ENCODE measurements around the gene PPM1N.

DNA sequence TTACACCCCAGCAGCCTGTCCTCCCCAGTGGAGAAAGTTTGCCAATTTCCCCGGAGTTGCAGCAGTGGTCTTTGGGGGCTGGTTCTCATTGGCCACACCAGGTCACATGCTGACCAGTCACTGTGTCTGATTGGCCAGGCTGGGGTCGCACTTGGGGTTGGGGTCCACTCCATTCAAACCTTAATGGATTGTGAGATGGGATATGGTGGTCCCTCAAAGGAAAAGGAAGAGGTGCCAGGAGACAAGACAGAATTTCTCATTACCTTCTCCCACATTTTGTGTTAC, 3.4 kb downstream of the PPM1N start:
- TF ChIP-seq, protein P1, sequence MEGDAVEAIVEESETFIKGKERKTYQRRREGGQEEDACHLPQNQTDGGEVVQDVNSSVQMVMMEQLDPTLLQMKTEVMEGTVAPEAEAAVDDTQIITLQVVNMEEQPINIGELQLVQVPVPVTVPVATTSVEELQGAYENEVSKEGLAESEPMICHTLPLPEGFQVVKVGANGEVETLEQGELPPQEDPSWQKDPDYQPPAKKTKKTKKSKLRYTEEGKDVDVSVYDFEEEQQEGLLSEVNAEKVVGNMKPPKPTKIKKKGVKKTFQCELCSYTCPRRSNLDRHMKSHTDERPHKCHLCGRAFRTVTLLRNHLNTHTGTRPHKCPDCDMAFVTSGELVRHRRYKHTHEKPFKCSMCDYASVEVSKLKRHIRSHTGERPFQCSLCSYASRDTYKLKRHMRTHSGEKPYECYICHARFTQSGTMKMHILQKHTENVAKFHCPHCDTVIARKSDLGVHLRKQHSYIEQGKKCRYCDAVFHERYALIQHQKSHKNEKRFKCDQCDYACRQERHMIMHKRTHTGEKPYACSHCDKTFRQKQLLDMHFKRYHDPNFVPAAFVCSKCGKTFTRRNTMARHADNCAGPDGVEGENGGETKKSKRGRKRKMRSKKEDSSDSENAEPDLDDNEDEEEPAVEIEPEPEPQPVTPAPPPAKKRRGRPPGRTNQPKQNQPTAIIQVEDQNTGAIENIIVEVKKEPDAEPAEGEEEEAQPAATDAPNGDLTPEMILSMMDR (IDR thresholded peaks at IDR 0.05), result no peak
- TF ChIP-seq POLR2A (IDR thresholded peaks at IDR 0.05), result no peak
